GM19468 (cell line): ENCODE measurements around the gene TBX1.
"Not testable (repeated sequence)": the region's sequence is repeated elsewhere in the genome, so short reads cannot be mapped to it uniquely, and the experiment has no call there.

ENCODE experiments used
- ATAC-seq: cut with Tn5 transposase; IDR thresholded peaks from one replicate; pipeline ENCODE4 v1.9.1; 2021; ENCODE audit warnings: mild to moderate bottlenecking, moderate library complexity, moderate number of reproducible peaks; ENCODE audit not compliant: unreplicated experiment; ENCODE audit errors: extremely low read depth

TBX1 gene

GRCh38 chr22:19776433-19777031 lies 16.0 kb downstream of the TBX1 start:
- no peak for ATAC-seq

DNA sequence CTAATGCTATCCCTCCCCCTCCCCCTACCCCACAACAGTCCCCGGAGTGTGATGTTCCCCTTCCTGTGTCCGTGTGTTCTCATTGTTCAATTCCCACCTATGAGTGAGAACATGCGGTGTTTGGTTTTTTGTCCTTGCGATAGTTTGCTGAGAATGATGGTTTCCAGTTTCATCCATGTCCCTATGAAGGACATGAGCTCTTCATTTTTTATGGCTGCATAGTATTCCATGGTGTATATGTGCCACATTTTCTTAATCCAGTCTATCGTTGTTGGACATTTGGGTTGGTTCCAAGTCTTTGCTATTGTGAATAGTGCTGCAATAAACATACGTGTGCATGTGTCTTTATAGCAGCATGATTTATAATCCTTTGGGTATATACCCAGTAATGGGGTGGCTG lies 16.6 kb downstream of the TBX1 start:
- ATAC-seq, result not testable (repeated sequence)

- no peak for ATAC-seq
Observed at GRCh38 chr22:19779011-19779421, 18.4 kb downstream of the TBX1 start.

GRCh38 chr22:19779685-19780268 lies 19.2 kb downstream of the TBX1 start:
- ATAC-seq, result no peak

DNA sequence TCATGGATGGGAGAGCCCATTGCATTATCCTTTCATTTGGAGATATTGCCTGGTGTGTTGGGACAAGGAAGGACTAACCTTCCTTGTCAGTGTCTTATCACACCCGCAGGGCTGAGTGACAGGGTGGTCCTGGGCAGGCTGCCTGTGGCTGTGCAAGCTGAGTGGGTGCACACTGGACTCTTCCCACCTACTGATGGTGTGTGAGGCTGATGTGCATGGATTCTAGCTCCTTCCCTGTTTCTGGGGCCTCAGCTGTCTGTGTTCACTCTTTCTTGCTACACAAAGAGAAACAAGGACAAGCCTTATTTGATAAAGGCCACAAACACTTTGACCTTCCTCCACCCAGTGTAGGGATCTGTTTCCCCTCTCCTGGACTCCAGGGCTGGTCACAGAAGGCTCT lies 22.0 kb downstream of the TBX1 start:
- no peak for ATAC-seq

- ATAC-seq, result no peak
Observed at GRCh38 chr22:19783586-19784383, 23.2 kb downstream of the TBX1 start.

DNA sequence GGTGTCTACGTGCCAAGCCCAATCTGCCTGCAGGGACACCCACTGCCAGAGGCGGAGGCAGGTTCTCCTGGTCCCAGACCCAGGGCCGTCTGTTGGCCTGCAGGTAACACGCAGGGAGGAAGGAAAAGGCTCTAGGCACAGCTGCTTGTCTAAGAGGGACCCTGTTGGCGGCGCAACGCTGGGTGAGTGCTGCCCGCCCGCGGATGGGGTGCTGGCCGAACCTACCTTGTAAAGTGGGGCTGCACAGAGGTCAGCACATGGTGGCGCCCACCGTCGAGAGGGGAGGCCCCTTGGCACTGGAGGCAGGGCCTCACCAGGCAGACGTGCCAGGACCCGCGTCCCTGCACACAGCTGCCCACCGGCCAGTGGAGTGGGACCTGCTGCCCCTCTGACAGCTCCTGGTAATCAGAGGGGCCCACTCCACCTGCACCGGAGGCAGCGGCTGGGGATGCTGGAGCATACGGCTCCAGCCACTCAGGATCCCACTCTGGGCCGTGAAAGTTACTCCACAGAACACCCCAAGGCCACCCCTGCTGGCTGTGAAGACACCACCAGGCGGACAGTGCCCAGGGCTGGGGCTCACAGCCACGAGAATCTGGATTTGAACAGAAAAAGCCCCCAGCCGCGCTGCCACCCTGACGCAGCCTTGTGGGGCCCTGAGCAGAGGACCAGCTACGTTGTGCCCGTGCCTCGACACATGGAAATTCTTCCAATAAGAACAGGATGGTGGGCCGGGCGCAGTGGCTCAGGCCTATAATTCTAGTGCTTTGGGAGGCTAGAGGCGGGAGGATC lies 24.0 kb downstream of the TBX1 start:
- ATAC-seq, result no peak

- ATAC-seq, result no peak
Observed at GRCh38 chr22:19785461-19786263, 25.1 kb downstream of the TBX1 start.

- no peak for ATAC-seq
Observed at GRCh38 chr22:19786264-19786585, 25.6 kb downstream of the TBX1 start.

GRCh38 chr22:19786959-19787848 lies 26.6 kb downstream of the TBX1 start:
- no peak for ATAC-seq

DNA sequence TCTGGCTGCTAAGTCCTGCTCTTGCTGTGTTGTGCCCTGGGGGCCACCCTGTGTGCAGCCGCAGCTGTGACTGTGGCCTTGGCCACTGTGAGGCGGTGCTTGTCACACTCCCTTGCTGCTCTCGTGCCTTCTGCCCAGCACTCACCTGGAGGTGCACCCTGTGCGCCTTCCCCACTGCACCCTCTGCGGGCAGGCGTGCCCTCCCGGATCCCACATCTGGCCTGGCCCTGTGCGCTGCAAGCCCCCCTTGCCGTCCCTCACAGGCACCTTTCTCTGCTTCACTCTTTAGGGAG lies 27.2 kb downstream of the TBX1 start:
- ATAC-seq, result no peak

- no peak for ATAC-seq
Observed at GRCh38 chr22:19788661-19789225, 28.2 kb downstream of the TBX1 start.

DNA sequence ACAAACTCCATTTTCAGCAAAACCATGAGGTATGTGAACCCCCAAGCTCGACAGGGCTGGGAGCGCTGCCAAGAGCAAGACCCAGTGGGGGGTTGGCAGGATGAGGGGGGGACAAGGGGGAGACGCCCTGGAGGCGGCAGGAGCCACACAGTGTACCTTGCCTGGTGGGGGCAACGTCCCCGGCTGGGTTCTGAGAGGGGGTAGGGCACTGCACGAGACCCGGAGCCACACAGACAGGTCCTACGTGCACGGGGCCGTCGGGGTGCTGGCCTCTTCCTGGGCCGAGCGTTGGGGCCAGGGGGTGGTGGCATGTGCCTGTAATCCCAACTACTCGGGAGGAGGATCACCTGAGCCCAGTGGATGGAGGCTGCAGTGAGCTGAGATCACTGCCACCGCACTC lies 28.8 kb downstream of the TBX1 start:
- ATAC-seq, result no peak

DNA sequence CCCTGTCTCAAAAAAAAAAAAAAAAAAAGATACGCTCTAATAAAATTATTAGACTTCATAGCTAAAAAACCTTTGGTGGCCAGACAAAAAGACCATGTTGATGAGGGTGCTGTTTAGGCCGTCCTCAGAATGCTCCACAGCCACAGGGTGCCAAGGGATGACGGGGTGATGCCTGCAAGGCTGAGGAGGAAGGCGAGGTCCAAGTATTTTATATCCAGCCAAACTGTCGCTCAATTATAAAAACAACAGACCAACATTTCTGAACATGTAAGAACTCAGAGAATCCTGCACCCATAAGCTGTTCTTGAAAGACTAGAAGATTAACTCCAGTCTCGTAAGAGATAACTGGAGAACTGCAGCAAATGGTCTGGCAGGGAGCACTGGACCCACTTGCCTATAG lies 29.2 kb downstream of the TBX1 start:
- no peak for ATAC-seq

DNA sequence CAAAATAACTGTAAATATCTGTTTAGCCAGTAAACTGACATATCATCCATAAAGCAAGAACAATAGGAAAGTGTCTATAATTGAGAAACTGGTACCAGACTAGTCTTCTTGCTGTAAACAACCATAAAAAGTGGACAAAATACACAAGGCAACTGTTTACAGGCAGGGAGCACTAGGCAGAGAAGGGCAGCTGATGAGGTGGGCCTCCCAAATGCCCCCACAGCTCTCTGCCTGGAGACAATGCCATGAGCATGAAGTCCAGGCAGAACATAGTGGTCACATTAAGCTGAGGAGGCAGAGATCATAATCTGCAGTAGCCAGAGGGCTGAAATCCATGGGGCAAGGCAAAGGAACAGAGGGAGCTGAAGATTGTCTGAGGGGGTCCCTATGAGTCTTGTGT lies 30.7 kb downstream of the TBX1 start:
- no peak for ATAC-seq

- ATAC-seq, result no peak
Observed at GRCh38 chr22:19791894-19792293, 31.3 kb downstream of the TBX1 start.

DNA sequence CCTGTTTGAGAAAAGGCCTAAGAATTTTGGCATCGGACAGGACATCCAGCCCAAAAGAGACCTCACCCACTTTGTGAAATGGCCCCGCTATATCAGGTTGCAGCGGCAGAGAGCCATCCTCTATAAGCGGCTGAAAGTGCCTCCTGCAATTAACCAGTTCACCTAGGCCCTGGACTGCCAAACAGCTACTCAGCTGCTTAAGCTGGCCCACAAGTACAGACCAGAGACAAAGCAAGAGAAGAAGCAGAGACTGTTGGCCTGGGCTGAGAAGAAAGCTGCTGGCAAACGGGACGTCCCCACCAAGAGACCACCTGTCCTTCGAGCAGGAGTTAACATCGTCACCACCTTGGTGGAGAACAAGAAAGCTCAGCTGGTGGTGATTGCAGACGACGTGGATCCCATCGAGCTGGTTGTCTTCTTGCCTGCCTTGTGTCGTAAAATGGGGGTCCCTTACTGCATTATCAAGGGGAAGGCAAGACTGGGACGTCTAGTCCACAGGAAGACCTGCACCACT lies 31.9 kb downstream of the TBX1 start:
- ATAC-seq, result not testable (repeated sequence)

- no peak for ATAC-seq
Observed at GRCh38 chr22:19793161-19793560, 32.6 kb downstream of the TBX1 start.
